Trophoblast cell (in vitro differentiated cells and primary cell): Measurements from ENCODE around the gene KRT75.

ENCODE experiments used
- DNase-seq, 2 donors: peaks; one replicate each; pipeline ENCODE4 v3.0.0-alpha.2; 2016
- H2AFZ ChIP-seq: 2 replicates; pipeline ENCODE4 v1.6.1; 2013; ENCODE audit warnings: low read length, moderate library complexity, mild to moderate bottlenecking; ENCODE audit not compliant: insufficient read depth, poor library complexity
- H2AK5ac ChIP-seq: 2 replicates; pipeline ENCODE4 v1.6.1; 2013; ENCODE audit warnings: mild to moderate bottlenecking, low read length
- H2BK120ac ChIP-seq: 2 replicates; pipeline ENCODE4 v1.6.1; 2013; ENCODE audit warnings: low read length, mild to moderate bottlenecking, moderate library complexity; ENCODE audit not compliant: insufficient read depth, poor library complexity
- H2BK12ac ChIP-seq: 2 replicates; pipeline ENCODE4 v1.6.1; 2013; ENCODE audit warnings: mild to moderate bottlenecking, low read length, moderate library complexity
- H2BK5ac ChIP-seq: 2 replicates; pipeline ENCODE4 v1.6.1; 2013; ENCODE audit warnings: low read length, low read depth, moderate library complexity, mild to moderate bottlenecking; ENCODE audit not compliant: poor library complexity
- H3K14ac ChIP-seq: 2 replicates; pipeline ENCODE4 v1.6.1; 2013; ENCODE audit warnings: mild to moderate bottlenecking, low read length
- H3K18ac ChIP-seq: 2 replicates; pipeline ENCODE4 v1.6.1; 2013; ENCODE audit warnings: mild to moderate bottlenecking, low read length
- H3K23ac ChIP-seq: 2 replicates; pipeline ENCODE4 v1.6.1; 2013; ENCODE audit warnings: low read length
- H3K27ac ChIP-seq: 2 replicates; pipeline ENCODE4 v1.5.1; 2013; ENCODE audit warnings: low read depth, mild to moderate bottlenecking, inconsistent platforms, low read length, moderate library complexity
- H3K27me3 ChIP-seq: 2 replicates; pipeline ENCODE4 v1.6.1; 2013; ENCODE audit warnings: inconsistent platforms, mild to moderate bottlenecking, low read length, moderate library complexity; ENCODE audit not compliant: insufficient read depth
- H3K36me3 ChIP-seq, 2 experiments: 1 replicate in 1 of 2; 2 replicates in 1 of 2; pipeline ENCODE4 v1.6.1; 2013; ENCODE audit warnings: low read length in 2 of 2, mild to moderate bottlenecking in 2 of 2, moderate library complexity in 1 of 2; ENCODE audit not compliant: insufficient read depth in 2 of 2, control insufficient read depth in 1 of 2
- H3K4ac ChIP-seq: 2 replicates; pipeline ENCODE4 v1.6.1; 2013; ENCODE audit warnings: low read depth, mild to moderate bottlenecking, low read length, moderate library complexity
- H3K4me1 ChIP-seq, 2 experiments: 1 replicate in 1 of 2; 2 replicates in 1 of 2; pipeline ENCODE4 v1.6.1; 2013; ENCODE audit warnings: low read length in 2 of 2, mild to moderate bottlenecking in 2 of 2, moderate library complexity in 1 of 2; ENCODE audit not compliant: insufficient read depth in 2 of 2, control insufficient read depth in 1 of 2
- H3K4me2 ChIP-seq: 2 replicates; pipeline ENCODE4 v1.6.1; 2013; ENCODE audit warnings: inconsistent platforms, mild to moderate bottlenecking, low read length, moderate library complexity
- H3K4me3 ChIP-seq: 2 replicates; pipeline ENCODE4 v1.5.1; 2013; ENCODE audit warnings: mild to moderate bottlenecking, low read depth, low read length, inconsistent platforms
- H3K79me1 ChIP-seq: one replicate; pipeline ENCODE4 v1.6.1; 2013; ENCODE audit warnings: low read length
- H3K79me2 ChIP-seq: 2 replicates; pipeline ENCODE4 v1.6.1; 2013; ENCODE audit warnings: low read length, mild to moderate bottlenecking; ENCODE audit not compliant: control insufficient read depth, insufficient read depth, poor library complexity
- H3K9ac ChIP-seq: 2 replicates; pipeline ENCODE4 v1.6.1; 2013; ENCODE audit warnings: mild to moderate bottlenecking, low read length
- H3K9me3 ChIP-seq: 2 replicates; pipeline ENCODE4 v1.6.1; 2013; ENCODE audit warnings: low read depth, mild to moderate bottlenecking, control low read depth, inconsistent platforms, low read length; ENCODE audit not compliant: insufficient read depth
- H4K12ac ChIP-seq: 2 replicates; pipeline ENCODE4 v1.6.1; 2013; ENCODE audit warnings: low read depth, mild to moderate bottlenecking, low read length, moderate library complexity
- H4K8ac ChIP-seq: 2 replicates; pipeline ENCODE4 v1.6.1; 2013; ENCODE audit warnings: low read depth, mild to moderate bottlenecking, low read length, moderate library complexity
- H4K91ac ChIP-seq: one replicate; pipeline ENCODE4 v1.6.1; 2013; ENCODE audit warnings: low read depth, mild to moderate bottlenecking, low read length, moderate library complexity
- WGBS: extraction: QIAGEN DNeasy Blood & Tissue Kit; methylation state at CpG from one replicate; pipeline ENCODE4 v1.1.7; 2013; ENCODE audit warnings: missing lambda C conversion rate; ENCODE audit not compliant: insufficient read length, insufficient coverage; ENCODE audit errors: extremely low coverage; 5-methylcytosine and 5-hydroxymethylcytosine counted together

Gene KRT75

GRCh38 chr12:52394836-52395405 is 39.2 kb downstream of the KRT75 start:
- Histone ChIP-seq H3K79me1 (no peaks in the 10 kb centered on the region), H3K4me1 (peaks cover 0 to 5% of the 10 kb centered on the region in 2 experiments), H2BK12ac (no peak overlapping the region), H3K9ac (no peak overlapping the region), H4K8ac (no peak overlapping the region), H3K27ac (no peak overlapping the region), H2BK5ac (no peak overlapping the region), H2AFZ (no peak overlapping the region), H3K14ac (no peak overlapping the region), H3K23ac (no peak overlapping the region), H3K36me3 (no peaks in the 10 kb centered on the region), H3K18ac (no peak overlapping the region), H4K91ac (no peak overlapping the region), H3K9me3 (no peaks in the 10 kb centered on the region), H3K4me3 (no peak overlapping the region), H2AK5ac (no peak overlapping the region), H3K4ac (no peak overlapping the region), H4K12ac (no peak overlapping the region), H3K79me2 (no peaks in the 10 kb centered on the region), H3K27me3 (no peaks in the 10 kb centered on the region), H2BK120ac (no peak overlapping the region), H3K4me2 (no peak overlapping the region)
- DNase-seq, result no peak
- no CpG with 5 or more reads among the region's 13 CpGs for WGBS

DNA sequence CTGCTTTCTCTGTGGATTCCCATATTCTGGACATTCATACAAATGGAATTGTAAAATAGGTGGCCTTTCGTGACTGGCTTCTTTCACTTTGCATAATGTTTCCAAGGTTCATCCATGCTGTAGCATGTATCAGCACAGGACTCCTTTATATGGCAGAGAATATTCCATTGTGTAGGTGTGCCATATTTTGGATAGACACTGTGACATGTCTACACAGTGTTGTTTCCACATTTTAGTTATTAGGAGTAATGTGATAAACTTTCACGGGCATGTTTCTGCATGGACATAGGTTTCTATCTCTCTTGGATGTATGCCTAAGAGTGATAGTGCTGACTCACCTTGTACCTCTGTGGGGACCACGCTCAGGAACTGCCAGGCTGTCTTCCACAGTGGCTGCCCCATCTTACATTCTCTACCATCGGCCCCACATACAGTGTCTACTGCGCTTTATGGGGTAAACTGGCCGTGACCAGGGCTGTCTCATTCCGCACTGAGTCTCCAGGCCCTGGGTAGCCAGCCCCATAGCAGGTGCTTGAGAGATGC is 41.6 kb downstream of the KRT75 start:
- H3K4me3 ChIP-seq, result no peak overlapping the region
- no peak overlapping the region for H2AK5ac ChIP-seq
- no peaks in the 10 kb centered on the region for H3K27me3 ChIP-seq
- H2AFZ ChIP-seq, result no peak overlapping the region
- DNase-seq, result no peak
- no peak overlapping the region for H3K9ac ChIP-seq
- no peak overlapping the region for H4K8ac ChIP-seq
- H4K91ac ChIP-seq, result no peak overlapping the region
- no peaks in the 10 kb centered on the region for H3K79me2 ChIP-seq
- H3K4me1 ChIP-seq, result peaks cover 0 to 5% of the 10 kb centered on the region in 2 experiments
- no peak overlapping the region for H4K12ac ChIP-seq
- no peak overlapping the region for H3K18ac ChIP-seq
- H2BK5ac ChIP-seq, result no peak overlapping the region
- no peak overlapping the region for H3K27ac ChIP-seq
- H3K79me1 ChIP-seq, result no peaks in the 10 kb centered on the region
- no peak overlapping the region for H2BK12ac ChIP-seq
- no CpG with 5 or more reads among the region's 7 CpGs for WGBS
- H2BK120ac ChIP-seq, result no peak overlapping the region
- H3K36me3 ChIP-seq, result no peaks in the 10 kb centered on the region
- no peaks in the 10 kb centered on the region for H3K9me3 ChIP-seq
- no peak overlapping the region for H3K4me2 ChIP-seq
- no peak overlapping the region for H3K23ac ChIP-seq
- H3K4ac ChIP-seq, result no peak overlapping the region
- H3K14ac ChIP-seq, result no peak overlapping the region

DNA sequence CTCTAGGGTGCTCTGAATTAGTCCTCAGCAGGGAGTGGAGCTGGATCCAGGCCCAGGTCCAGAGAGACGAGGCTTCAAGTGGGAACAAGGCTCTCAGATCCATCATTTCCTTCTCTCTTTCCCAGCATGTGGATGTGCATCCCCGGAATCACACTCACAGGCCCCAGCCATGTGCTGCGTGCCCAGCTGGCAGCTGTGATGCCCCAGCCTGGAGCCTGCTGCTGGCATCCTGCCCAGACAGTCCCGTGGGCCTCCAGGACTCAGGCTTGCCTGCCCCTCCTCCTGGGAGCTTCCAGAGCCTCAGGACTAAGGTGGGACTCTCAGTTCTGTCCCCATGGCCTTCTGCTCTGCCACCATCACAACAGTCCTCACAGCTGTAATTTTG is 42.6 kb downstream of the KRT75 start:
- Histone ChIP-seq H2AFZ (no peak overlapping the region), H4K12ac (no peak overlapping the region), H3K23ac (no peak overlapping the region), H3K4me1 (peaks cover 0 to 5% of the 10 kb centered on the region in 2 experiments), H3K9me3 (no peaks in the 10 kb centered on the region), H3K36me3 (no peaks in the 10 kb centered on the region), H2BK120ac (no peak overlapping the region), H2BK5ac (no peak overlapping the region), H3K14ac (no peak overlapping the region), H4K91ac (no peak overlapping the region), H3K79me1 (no peaks in the 10 kb centered on the region), H3K18ac (no peak overlapping the region), H3K9ac (no peak overlapping the region), H3K4me2 (no peak overlapping the region), H3K4ac (no peak overlapping the region), H3K79me2 (no peaks in the 10 kb centered on the region), H4K8ac (no peak overlapping the region), H3K27me3 (no peaks in the 10 kb centered on the region), H2AK5ac (no peak overlapping the region), H3K27ac (no peak overlapping the region), H2BK12ac (no peak overlapping the region), H3K4me3 (no peak overlapping the region)
- no CpG with 5 or more reads among the region's 4 CpGs for WGBS
- DNase-seq, result no peak

- no peak overlapping the region for H3K9ac ChIP-seq
- no peaks in the 10 kb centered on the region for H3K79me1 ChIP-seq
- no peak overlapping the region for H2BK120ac ChIP-seq
- no CpG with 5 or more reads among the region's 11 CpGs for WGBS
- no peaks in the 10 kb centered on the region for H3K36me3 ChIP-seq
- peaks cover 0 to 5% of the 10 kb centered on the region in 2 experiments for H3K4me1 ChIP-seq
- peak in 1 of 2 donors; percentile 48 for DNase-seq
- H4K12ac ChIP-seq, result no peak overlapping the region
- H4K91ac ChIP-seq, result no peak overlapping the region
- no peak overlapping the region for H2BK5ac ChIP-seq
- no peak overlapping the region for H2AFZ ChIP-seq
- no peaks in the 10 kb centered on the region for H3K9me3 ChIP-seq
- H2BK12ac ChIP-seq, result no peak overlapping the region
- no peaks in the 10 kb centered on the region for H3K79me2 ChIP-seq
- no peak overlapping the region for H3K18ac ChIP-seq
- no peak overlapping the region for H3K27ac ChIP-seq
- H4K8ac ChIP-seq, result no peak overlapping the region
- peak overlapping the region; percentile 42 for H3K14ac ChIP-seq
- H3K23ac ChIP-seq, result no peak overlapping the region
- H3K27me3 ChIP-seq, result no peaks in the 10 kb centered on the region
- no peak overlapping the region for H3K4me2 ChIP-seq
- H3K4me3 ChIP-seq, result no peak overlapping the region
- no peak overlapping the region for H2AK5ac ChIP-seq
- H3K4ac ChIP-seq, result no peak overlapping the region
These were observed 43.2 kb downstream of the KRT75 start for GRCh38 chr12:52390739-52391617.
